HepG2 (cell line): ENCODE results near the gene CAMK2N2. TPM values are rescaled to one million over a fixed set of nuclear protein-coding genes. Genes with fewer than 3 reads are reported as not detected.
A peak's percentile ranks its signal among the peaks of the same experiment; 100 is the strongest.

Experiments
- GTF3A ChIP-seq: sonication (generic); formaldehyde crosslinking; conservative IDR thresholded peaks from 2 replicates; pipeline ENCODE4 v1.4.0; 2020; ENCODE audit warnings: mild to moderate bottlenecking, missing genetic modification reagents
- HDAC1 ChIP-seq: sonication (generic); formaldehyde crosslinking; IDR thresholded peaks from 2 replicates; pipeline ENCODE4 v1.5.1; 2020; ENCODE audit warnings: mild to moderate bottlenecking, missing genetic modification reagents
- KAT8 ChIP-seq: IDR thresholded peaks from 2 replicates; pipeline ENCODE4 v1.6.1; 2016; ENCODE audit warnings: missing genetic modification reagents, missing compliant biosample characterization
- MTA1 ChIP-seq: sonication (generic); formaldehyde crosslinking; IDR thresholded peaks from 2 replicates; pipeline ENCODE4 v1.4.0; 2020; ENCODE audit warnings: missing genetic modification reagents, mild to moderate bottlenecking, borderline replicate concordance
- NCOR1 ChIP-seq: fragments of 200-600 bp; sonication (generic); IDR thresholded peaks from 2 replicates; pipeline ENCODE4 v1.7.0; 2017; ENCODE audit warnings: antibody characterized with exemption, low read length, borderline replicate concordance
- PHB2 ChIP-seq: fragments of 450-650 bp; IDR thresholded peaks from 2 replicates; pipeline ENCODE4 v1.6.1; 2018; ENCODE audit not compliant: partially characterized antibody
- REXO4 ChIP-seq: sonication (generic); formaldehyde crosslinking; IDR thresholded peaks from 2 replicates; pipeline ENCODE4 v1.8.0; 2022; ENCODE audit warnings: missing genetic modification reagents, mild to moderate bottlenecking, borderline replicate concordance
- RXRA ChIP-seq: sonication (generic); formaldehyde crosslinking; IDR thresholded peaks from 2 replicates; pipeline ENCODE4 v1.5.1; 2020; ENCODE audit warnings: missing genetic modification reagents
- TSC22D2 ChIP-seq: sonication (generic); formaldehyde crosslinking; IDR thresholded peaks from 2 replicates; pipeline ENCODE4 v1.5.1; 2020; ENCODE audit warnings: missing genetic modification reagents, mild to moderate bottlenecking, borderline replicate concordance
- ZNF264 ChIP-seq: sonication (generic); formaldehyde crosslinking; IDR thresholded peaks from 2 replicates; pipeline ENCODE4 v1.4.0; 2020; ENCODE audit warnings: missing genetic modification reagents
- ZNF484 ChIP-seq: sonication (generic); formaldehyde crosslinking; IDR thresholded peaks from 2 replicates; pipeline ENCODE4 v1.5.1; 2020; ENCODE audit warnings: mild to moderate bottlenecking, low read depth, missing genetic modification reagents, borderline replicate concordance
- ZNF558 ChIP-seq: sonication (generic); formaldehyde crosslinking; IDR thresholded peaks from 2 replicates; pipeline ENCODE4 v1.9.0; 2022; ENCODE audit warnings: mild to moderate bottlenecking, missing genetic modification reagents, borderline replicate concordance
- ZNF660 ChIP-seq: sonication (generic); formaldehyde crosslinking; IDR thresholded peaks from 2 replicates; pipeline ENCODE4 v1.5.1; 2020; ENCODE audit warnings: mild to moderate bottlenecking, low read depth, missing genetic modification reagents, borderline replicate concordance
- ZNF724P ChIP-seq: sonication (generic); formaldehyde crosslinking; IDR thresholded peaks from 2 replicates; pipeline ENCODE4 v1.8.0; 2022; ENCODE audit warnings: missing genetic modification reagents, borderline replicate concordance
- ZNF878 ChIP-seq: sonication (generic); formaldehyde crosslinking; IDR thresholded peaks from 2 replicates; pipeline ENCODE4 v1.8.1; 2023; ENCODE audit warnings: mild to moderate bottlenecking, missing genetic modification reagents, moderate library complexity
- ZNF879 ChIP-seq: sonication (generic); formaldehyde crosslinking; IDR thresholded peaks from 2 replicates; pipeline ENCODE4 v1.8.1; 2023; ENCODE audit warnings: missing genetic modification reagents
- polyA plus RNA-seq, 8 experiments: library from polyadenylated mRNA; depleted of rRNA in 3 of 8; stranded (reverse) in 7 of 8; unstranded in 1 of 8; fragments of >200 nt; fragmentation: Illumina TruSeq in 4 of 8; extraction: Trizol in 4 of 8; gene quantifications; 2 replicates each; pipeline versions ENCODE4 v1.2.1 to v1.2.3, GENCODE V29; 2011 to 2016; ENCODE audit warnings: low read depth in 4 of 8, missing spikeins in 1 of 8, mixed read lengths in 1 of 8; ENCODE audit not compliant: insufficient read depth in 1 of 8
- total RNA-seq, 5 experiments: library from RNA; depleted of rRNA; stranded (reverse); fragments of >200 nt; fragmentation: Illumina TruSeq; extraction: Trizol; gene quantifications; 2 replicates each; pipeline ENCODE4 v1.2.3, GENCODE V29; 2016; ENCODE audit warnings: low read depth in 1 of 5
- TF ChIP-seq, protein P1 (sequence below): sonication (generic); formaldehyde crosslinking; IDR thresholded peaks from 2 replicates; pipeline ENCODE4 v1.5.1; 2020; ENCODE audit warnings: mild to moderate bottlenecking, missing genetic modification reagents, borderline replicate concordance
- TF ChIP-seq, protein P2 (sequence below): sonication (generic); formaldehyde crosslinking; IDR thresholded peaks from 2 replicates; pipeline ENCODE4 v1.8.0; 2022; ENCODE audit warnings: missing genetic modification reagents, mild to moderate bottlenecking, borderline replicate concordance
- TF ChIP-seq, protein P3 (sequence below): sonication (generic); formaldehyde crosslinking; IDR thresholded peaks from 2 replicates; pipeline ENCODE4 v1.4.0; 2020; ENCODE audit warnings: missing genetic modification reagents
- TF ChIP-seq, protein P4 (sequence below): sonication (generic); formaldehyde crosslinking; IDR thresholded peaks from 2 replicates; pipeline ENCODE4 v1.5.1; 2020; ENCODE audit warnings: missing genetic modification reagents, mild to moderate bottlenecking, borderline replicate concordance

The CAMK2N2 gene
- total and polyA plus RNA-seq, 2 of the 13 experiments (the other 11 are each of a cell fraction or from before 2014, with no cell fraction given), result 0.12 to 0.27 TPM

DNA sequence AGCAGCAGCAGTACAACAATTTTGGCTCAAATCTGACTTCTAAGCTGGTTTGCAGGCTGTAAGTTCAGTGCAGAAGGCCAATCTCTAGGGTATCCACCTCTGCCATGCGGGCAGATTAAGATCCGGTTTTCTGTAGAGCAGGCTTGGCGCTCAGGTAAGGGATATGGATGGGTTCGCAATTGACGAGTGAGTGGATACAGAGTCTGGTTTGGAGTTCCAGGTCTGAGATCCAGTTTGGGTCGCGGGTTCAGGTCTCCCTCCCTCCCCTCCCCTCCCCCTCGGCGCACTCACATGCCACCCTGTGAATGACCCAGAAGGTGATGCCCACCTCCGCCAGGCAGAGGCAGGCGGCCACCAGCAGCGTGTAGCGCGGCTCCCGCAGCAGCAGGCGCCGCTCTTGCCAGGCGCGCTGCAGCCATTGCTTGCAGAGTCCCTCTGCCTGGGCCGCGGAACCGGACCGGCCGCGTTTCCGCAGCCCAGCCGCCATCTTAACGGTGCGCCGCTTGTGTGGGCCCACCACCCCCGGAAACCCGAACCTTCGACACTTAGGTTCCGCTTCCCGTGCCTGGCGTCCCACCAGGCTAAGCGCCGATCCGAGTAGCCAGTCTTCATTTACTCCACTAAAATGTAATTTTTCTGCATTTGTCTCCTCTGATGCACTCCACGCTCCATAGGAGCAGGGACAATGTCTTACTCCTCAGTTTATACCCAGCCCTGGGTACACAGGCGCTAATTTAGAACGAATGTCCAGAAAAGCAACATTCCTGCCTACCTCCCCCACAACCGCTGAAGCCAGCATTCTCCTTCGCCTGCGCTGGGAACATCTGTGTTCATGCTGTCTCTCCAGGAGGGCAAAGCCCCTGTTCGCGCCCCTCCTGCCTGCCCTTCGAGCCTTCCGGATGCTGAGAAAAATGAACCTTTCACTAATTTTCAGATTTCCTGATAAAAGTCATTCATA lies 12.6 kb downstream of the CAMK2N2 start, which contains the start of gene ALG3 (continued):
- TF ChIP-seq, protein P1, sequence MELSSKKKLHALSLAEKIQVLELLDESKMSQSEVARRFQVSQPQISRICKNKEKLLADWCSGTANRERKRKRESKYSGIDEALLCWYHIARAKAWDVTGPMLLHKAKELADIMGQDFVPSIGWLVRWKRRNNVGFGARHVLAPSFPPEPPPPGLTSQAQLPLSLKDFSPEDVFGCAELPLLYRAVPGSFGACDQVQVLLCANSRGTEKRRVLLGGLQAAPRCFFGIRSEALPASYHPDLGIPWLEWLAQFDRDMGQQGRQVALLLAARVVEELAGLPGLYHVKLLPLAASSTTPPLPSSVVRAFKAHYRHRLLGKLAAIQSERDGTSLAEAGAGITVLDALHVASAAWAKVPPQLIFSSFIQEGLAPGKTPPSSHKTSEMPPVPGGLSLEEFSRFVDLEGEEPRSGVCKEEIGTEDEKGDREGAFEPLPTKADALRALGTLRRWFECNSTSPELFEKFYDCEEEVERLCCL (CRISPR knock-in tag), result no peak
- TF ChIP-seq RXRA (CRISPR knock-in tag) (peak; percentile 80), GTF3A (0 out of 2 replicates have a peak, but pooled peaks have one; percentile 77), ZNF484 (CRISPR knock-in tag) (0 out of 2 replicates have a peak, but pooled peaks have one; percentile 85), TSC22D2 (peak; percentile 93; the same call in 1 of the 2 replicates), PHB2 (no peak), REXO4 (0 out of 2 replicates have a peak, but pooled peaks have one; percentile 60), MTA1 (CRISPR knock-in tag) (peak; percentile 91), HDAC1 (CRISPR knock-in tag) (peak; percentile 16; the same call in 1 of the 2 replicates), ZNF558 (CRISPR knock-in tag) (no peak), ZNF660 (CRISPR knock-in tag) (no peak), NCOR1 (0 out of 2 replicates have a peak, but pooled peaks have one; percentile 30), ZNF264 (CRISPR knock-in tag) (peak; percentile 45; the same call in 1 of the 2 replicates), KAT8 (peak; percentile 81), ZNF724P (no peak; the same call in 1 of the 2 replicates), ZNF879 (CRISPR knock-in tag) (0 out of 2 replicates have a peak, but pooled peaks have one; percentile 58), ZNF878 (0 out of 2 replicates have a peak, but pooled peaks have one; percentile 62)
- TF ChIP-seq, protein P2, sequence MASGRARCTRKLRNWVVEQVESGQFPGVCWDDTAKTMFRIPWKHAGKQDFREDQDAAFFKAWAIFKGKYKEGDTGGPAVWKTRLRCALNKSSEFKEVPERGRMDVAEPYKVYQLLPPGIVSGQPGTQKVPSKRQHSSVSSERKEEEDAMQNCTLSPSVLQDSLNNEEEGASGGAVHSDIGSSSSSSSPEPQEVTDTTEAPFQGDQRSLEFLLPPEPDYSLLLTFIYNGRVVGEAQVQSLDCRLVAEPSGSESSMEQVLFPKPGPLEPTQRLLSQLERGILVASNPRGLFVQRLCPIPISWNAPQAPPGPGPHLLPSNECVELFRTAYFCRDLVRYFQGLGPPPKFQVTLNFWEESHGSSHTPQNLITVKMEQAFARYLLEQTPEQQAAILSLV (CRISPR knock-in tag), result peak; percentile 96
- TF ChIP-seq, protein P3, sequence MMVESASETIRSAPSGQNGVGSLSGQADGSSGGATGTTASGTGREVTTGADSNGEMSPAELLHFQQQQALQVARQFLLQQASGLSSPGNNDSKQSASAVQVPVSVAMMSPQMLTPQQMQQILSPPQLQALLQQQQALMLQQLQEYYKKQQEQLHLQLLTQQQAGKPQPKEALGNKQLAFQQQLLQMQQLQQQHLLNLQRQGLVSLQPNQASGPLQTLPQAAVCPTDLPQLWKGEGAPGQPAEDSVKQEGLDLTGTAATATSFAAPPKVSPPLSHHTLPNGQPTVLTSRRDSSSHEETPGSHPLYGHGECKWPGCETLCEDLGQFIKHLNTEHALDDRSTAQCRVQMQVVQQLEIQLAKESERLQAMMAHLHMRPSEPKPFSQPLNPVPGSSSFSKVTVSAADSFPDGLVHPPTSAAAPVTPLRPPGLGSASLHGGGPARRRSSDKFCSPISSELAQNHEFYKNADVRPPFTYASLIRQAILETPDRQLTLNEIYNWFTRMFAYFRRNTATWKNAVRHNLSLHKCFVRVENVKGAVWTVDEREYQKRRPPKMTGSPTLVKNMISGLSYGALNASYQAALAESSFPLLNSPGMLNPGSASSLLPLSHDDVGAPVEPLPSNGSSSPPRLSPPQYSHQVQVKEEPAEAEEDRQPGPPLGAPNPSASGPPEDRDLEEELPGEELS, result no peak; the same call in 1 of the 2 replicates
- TF ChIP-seq, protein P4, sequence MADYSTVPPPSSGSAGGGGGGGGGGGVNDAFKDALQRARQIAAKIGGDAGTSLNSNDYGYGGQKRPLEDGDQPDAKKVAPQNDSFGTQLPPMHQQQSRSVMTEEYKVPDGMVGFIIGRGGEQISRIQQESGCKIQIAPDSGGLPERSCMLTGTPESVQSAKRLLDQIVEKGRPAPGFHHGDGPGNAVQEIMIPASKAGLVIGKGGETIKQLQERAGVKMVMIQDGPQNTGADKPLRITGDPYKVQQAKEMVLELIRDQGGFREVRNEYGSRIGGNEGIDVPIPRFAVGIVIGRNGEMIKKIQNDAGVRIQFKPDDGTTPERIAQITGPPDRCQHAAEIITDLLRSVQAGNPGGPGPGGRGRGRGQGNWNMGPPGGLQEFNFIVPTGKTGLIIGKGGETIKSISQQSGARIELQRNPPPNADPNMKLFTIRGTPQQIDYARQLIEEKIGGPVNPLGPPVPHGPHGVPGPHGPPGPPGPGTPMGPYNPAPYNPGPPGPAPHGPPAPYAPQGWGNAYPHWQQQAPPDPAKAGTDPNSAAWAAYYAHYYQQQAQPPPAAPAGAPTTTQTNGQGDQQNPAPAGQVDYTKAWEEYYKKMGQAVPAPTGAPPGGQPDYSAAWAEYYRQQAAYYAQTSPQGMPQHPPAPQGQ (CRISPR knock-in tag), result no peak
